ENCODE results near the gene LRP2. TPM values are rescaled to one million over a fixed set of nuclear protein-coding genes. Genes with fewer than 3 reads are reported as not detected.

LRP2 gene
- total and polyA plus RNA-seq, 2 experiments from 2014 or later = 0.68 to 2.7 TPM

DNA sequence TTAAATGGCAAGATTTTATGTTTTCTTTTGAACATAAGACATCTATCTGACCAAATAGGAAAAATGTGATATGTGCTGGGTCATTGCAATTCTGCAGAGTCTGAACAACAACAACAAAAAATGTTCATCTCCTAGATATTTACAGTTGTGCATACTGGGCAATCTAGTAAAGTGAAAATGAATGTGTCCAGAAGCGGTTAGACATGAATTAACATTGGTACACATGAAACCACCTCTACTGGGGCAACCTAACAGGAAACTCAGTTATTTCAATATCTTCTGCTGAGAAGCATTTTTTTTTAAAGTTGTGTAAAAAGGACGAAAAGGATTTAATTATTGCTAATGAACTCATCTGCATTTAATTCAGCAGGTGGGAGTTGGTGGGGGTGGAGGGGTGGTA is 216.1 kb downstream of the LRP2 start:
- Mint-ChIP-seq H3K4me3 (no peak overlapping the region), H3K4me1 (peaks cover 5% of the 10 kb centered on the region), H3K27me3 (ENCODE audit: insufficient read depth, low read depth, poor library complexity) (peaks cover 6% of the 10 kb centered on the region), H3K9me3 (no peaks in the 10 kb centered on the region), H3K27ac (no peak overlapping the region), H3K36me3 (ENCODE audit: low read depth) (no peaks in the 10 kb centered on the region)
- Histone ChIP-seq H3K36me3 (ENCODE audit: insufficient read depth) (no peaks in the 10 kb centered on the region), H3K4me2 (no peak overlapping the region), H2AFZ (no peak overlapping the region), H3K79me2 (replicated peaks; ENCODE audit: insufficient read depth) (no peaks in the 10 kb centered on the region), H3K27ac (ENCODE audit: low read depth) (no peak overlapping the region), H3K27me3 (ENCODE audit: insufficient read depth) (no peaks in the 10 kb centered on the region), H3K4me3 (no peak overlapping the region), H3F3A (replicated peaks; ENCODE audit: low read depth) (no peaks in the 10 kb centered on the region), H3K4me1 (ENCODE audit: insufficient read depth) (peaks cover 4% of the 10 kb centered on the region; the same call in 1 of the 2 replicates), H4K20me1 (replicated peaks; ENCODE audit: insufficient read depth) (no peaks in the 10 kb centered on the region), H3K9me2 (ENCODE audit: insufficient read depth) (no peaks in the 10 kb centered on the region)
- no peak for ATAC-seq
- no peak for TF ChIP-seq CREB1 (CRISPR knock-in tag; IDR thresholded peaks at IDR 0.05; ENCODE audit: low read depth)
- TF ChIP-seq, protein P1, sequence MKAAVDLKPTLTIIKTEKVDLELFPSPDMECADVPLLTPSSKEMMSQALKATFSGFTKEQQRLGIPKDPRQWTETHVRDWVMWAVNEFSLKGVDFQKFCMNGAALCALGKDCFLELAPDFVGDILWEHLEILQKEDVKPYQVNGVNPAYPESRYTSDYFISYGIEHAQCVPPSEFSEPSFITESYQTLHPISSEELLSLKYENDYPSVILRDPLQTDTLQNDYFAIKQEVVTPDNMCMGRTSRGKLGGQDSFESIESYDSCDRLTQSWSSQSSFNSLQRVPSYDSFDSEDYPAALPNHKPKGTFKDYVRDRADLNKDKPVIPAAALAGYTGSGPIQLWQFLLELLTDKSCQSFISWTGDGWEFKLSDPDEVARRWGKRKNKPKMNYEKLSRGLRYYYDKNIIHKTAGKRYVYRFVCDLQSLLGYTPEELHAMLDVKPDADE (IDR thresholded peaks at IDR 0.05) = no peak
- TF ChIP-seq EZH2 (IDR thresholded peaks at IDR 0.05; ENCODE audit: low read depth, unreplicated experiment) = no peak
- TF ChIP-seq, protein P2, sequence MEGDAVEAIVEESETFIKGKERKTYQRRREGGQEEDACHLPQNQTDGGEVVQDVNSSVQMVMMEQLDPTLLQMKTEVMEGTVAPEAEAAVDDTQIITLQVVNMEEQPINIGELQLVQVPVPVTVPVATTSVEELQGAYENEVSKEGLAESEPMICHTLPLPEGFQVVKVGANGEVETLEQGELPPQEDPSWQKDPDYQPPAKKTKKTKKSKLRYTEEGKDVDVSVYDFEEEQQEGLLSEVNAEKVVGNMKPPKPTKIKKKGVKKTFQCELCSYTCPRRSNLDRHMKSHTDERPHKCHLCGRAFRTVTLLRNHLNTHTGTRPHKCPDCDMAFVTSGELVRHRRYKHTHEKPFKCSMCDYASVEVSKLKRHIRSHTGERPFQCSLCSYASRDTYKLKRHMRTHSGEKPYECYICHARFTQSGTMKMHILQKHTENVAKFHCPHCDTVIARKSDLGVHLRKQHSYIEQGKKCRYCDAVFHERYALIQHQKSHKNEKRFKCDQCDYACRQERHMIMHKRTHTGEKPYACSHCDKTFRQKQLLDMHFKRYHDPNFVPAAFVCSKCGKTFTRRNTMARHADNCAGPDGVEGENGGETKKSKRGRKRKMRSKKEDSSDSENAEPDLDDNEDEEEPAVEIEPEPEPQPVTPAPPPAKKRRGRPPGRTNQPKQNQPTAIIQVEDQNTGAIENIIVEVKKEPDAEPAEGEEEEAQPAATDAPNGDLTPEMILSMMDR (conservative IDR thresholded peaks at IDR 0.05; ENCODE audit: low read depth in 2 of 2) = no peak
- TF ChIP-seq EZH2phosphoT487 (IDR thresholded peaks at IDR 0.05; ENCODE audit: unreplicated experiment) = no peak
- TF ChIP-seq NANOG (IDR thresholded peaks at IDR 0.05; ENCODE audit: borderline replicate concordance) = no peak
- TF ChIP-seq POLR2AphosphoS5 (IDR thresholded peaks at IDR 0.05; ENCODE audit: low read depth) = no peak
- TF ChIP-seq STAT1 (IDR thresholded peaks at IDR 0.05; ENCODE audit: unreplicated experiment) = no peak
- TF ChIP-seq, protein P3, sequence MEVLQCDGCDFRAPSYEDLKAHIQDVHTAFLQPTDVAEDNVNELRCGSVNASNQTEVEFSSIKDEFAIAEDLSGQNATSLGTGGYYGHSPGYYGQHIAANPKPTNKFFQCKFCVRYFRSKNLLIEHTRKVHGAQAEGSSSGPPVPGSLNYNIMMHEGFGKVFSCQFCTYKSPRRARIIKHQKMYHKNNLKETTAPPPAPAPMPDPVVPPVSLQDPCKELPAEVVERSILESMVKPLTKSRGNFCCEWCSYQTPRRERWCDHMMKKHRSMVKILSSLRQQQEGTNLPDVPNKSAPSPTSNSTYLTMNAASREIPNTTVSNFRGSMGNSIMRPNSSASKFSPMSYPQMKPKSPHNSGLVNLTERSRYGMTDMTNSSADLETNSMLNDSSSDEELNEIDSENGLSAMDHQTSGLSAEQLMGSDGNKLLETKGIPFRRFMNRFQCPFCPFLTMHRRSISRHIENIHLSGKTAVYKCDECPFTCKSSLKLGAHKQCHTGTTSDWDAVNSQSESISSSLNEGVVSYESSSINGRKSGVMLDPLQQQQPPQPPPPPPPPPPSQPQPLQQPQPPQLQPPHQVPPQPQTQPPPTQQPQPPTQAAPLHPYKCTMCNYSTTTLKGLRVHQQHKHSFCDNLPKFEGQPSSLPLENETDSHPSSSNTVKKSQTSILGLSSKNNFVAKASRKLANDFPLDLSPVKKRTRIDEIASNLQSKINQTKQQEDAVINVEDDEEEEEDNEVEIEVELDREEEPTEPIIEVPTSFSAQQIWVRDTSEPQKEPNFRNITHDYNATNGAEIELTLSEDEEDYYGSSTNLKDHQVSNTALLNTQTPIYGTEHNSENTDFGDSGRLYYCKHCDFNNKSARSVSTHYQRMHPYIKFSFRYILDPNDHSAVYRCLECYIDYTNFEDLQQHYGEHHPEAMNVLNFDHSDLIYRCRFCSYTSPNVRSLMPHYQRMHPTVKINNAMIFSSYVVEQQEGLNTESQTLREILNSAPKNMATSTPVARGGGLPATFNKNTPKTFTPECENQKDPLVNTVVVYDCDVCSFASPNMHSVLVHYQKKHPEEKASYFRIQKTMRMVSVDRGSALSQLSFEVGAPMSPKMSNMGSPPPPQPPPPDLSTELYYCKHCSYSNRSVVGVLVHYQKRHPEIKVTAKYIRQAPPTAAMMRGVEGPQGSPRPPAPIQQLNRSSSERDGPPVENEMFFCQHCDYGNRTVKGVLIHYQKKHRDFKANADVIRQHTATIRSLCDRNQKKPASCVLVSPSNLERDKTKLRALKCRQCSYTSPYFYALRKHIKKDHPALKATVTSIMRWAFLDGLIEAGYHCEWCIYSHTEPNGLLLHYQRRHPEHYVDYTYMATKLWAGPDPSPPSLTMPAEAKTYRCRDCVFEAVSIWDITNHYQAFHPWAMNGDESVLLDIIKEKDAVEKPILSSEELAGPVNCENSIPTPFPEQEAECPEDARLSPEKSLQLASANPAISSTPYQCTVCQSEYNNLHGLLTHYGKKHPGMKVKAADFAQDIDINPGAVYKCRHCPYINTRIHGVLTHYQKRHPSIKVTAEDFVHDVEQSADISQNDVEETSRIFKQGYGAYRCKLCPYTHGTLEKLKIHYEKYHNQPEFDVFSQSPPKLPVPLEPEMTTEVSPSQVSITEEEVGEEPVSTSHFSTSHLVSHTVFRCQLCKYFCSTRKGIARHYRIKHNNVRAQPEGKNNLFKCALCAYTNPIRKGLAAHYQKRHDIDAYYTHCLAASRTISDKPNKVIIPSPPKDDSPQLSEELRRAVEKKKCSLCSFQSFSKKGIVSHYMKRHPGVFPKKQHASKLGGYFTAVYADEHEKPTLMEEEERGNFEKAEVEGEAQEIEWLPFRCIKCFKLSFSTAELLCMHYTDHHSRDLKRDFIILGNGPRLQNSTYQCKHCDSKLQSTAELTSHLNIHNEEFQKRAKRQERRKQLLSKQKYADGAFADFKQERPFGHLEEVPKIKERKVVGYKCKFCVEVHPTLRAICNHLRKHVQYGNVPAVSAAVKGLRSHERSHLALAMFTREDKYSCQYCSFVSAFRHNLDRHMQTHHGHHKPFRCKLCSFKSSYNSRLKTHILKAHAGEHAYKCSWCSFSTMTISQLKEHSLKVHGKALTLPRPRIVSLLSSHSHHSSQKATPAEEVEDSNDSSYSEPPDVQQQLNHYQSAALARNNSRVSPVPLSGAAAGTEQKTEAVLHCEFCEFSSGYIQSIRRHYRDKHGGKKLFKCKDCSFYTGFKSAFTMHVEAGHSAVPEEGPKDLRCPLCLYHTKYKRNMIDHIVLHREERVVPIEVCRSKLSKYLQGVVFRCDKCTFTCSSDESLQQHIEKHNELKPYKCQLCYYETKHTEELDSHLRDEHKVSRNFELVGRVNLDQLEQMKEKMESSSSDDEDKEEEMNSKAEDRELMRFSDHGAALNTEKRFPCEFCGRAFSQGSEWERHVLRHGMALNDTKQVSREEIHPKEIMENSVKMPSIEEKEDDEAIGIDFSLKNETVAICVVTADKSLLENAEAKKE (CRISPR knock-in tag; IDR thresholded peaks at IDR 0.05) = no peak
- TF ChIP-seq, protein P4, sequence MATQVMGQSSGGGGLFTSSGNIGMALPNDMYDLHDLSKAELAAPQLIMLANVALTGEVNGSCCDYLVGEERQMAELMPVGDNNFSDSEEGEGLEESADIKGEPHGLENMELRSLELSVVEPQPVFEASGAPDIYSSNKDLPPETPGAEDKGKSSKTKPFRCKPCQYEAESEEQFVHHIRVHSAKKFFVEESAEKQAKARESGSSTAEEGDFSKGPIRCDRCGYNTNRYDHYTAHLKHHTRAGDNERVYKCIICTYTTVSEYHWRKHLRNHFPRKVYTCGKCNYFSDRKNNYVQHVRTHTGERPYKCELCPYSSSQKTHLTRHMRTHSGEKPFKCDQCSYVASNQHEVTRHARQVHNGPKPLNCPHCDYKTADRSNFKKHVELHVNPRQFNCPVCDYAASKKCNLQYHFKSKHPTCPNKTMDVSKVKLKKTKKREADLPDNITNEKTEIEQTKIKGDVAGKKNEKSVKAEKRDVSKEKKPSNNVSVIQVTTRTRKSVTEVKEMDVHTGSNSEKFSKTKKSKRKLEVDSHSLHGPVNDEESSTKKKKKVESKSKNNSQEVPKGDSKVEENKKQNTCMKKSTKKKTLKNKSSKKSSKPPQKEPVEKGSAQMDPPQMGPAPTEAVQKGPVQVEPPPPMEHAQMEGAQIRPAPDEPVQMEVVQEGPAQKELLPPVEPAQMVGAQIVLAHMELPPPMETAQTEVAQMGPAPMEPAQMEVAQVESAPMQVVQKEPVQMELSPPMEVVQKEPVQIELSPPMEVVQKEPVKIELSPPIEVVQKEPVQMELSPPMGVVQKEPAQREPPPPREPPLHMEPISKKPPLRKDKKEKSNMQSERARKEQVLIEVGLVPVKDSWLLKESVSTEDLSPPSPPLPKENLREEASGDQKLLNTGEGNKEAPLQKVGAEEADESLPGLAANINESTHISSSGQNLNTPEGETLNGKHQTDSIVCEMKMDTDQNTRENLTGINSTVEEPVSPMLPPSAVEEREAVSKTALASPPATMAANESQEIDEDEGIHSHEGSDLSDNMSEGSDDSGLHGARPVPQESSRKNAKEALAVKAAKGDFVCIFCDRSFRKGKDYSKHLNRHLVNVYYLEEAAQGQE (IDR thresholded peaks at IDR 0.05; ENCODE audit: unreplicated experiment) = no peak
- TF ChIP-seq ZNF114 (CRISPR knock-in tag; IDR thresholded peaks at IDR 0.05) = no peak
- no peak for DNase-seq (ENCODE audit: low spot score)

Measured in GM23338 (cell line).